NCI-H2171 (cell line): Measurements from ENCODE around the gene SARM1.
"Not testable (repeated sequence)": the region's sequence is repeated elsewhere in the genome, so short reads cannot be mapped to it uniquely, and the experiment has no call there.

Experiments
- DNase-seq: peaks from one replicate; lab custom pipeline; 2025; lab: John Stamatoyannopoulos, UW

SARM1 gene

GRCh38 chr17:28426081-28426519, 54.6 kb downstream of the SARM1 start:
- DNase-seq, result peak; percentile 10

GRCh38 chr17:28427371-28427770, 55.9 kb downstream of the SARM1 start:
- DNase-seq, result peak; percentile 77

GRCh38 chr17:28427982-28428381, 56.5 kb downstream of the SARM1 start:
- not testable (repeated sequence) for DNase-seq

- no peak for DNase-seq
Observed at GRCh38 chr17:28433721-28434120, 62.2 kb downstream of the SARM1 start.

- DNase-seq, result not testable (repeated sequence)
Observed at GRCh38 chr17:28434326-28434725, 62.8 kb downstream of the SARM1 start.

- DNase-seq, result no peak
Observed at GRCh38 chr17:28443901-28444638, 72.6 kb downstream of the SARM1 start.

- no peak for DNase-seq
Observed at GRCh38 chr17:28446716-28447395, 75.4 kb downstream of the SARM1 start.

- no peak for DNase-seq
Observed at GRCh38 chr17:28447396-28447760, 75.9 kb downstream of the SARM1 start.

- DNase-seq, result no peak
Observed at GRCh38 chr17:28449859-28450258, 78.4 kb downstream of the SARM1 start.
